Activated T-helper 1 cell treated with anti-CD3 and anti-CD28 coated beads, Interleukin-12 subunit alpha, Interleukin-12 subunit beta, Interleukin-2, Interleukin-4 antibody, amounts not matched to agents 30 ng/mL and 10 ng/mL and 1 ng/mL, durations not matched to agents 14 hours and 24 hours and 36 hours (primary cell): ENCODE data around the gene SNX11. TPM values are rescaled to one million over a fixed set of nuclear protein-coding genes. Genes with fewer than 3 reads are reported as not detected.
"Not testable (repeated sequence)": the region's sequence is repeated elsewhere in the genome, so short reads cannot be mapped to it uniquely, and the experiment has no call there.

ENCODE experiments used
- DNase-seq: peaks from one replicate; pipeline ENCODE4 v3.0.0; 2021; ENCODE audit warnings: low spot score
- H3K27ac Mint-ChIP-seq: one replicate; pipeline ENCODE4 v1.8.0; 2021; ENCODE audit warnings: mild to moderate bottlenecking, mixed read lengths
- H3K27me3 Mint-ChIP-seq: one replicate; pipeline ENCODE4 v1.8.0; 2022; ENCODE audit warnings: mild to moderate bottlenecking, moderate library complexity, mixed read lengths; ENCODE audit not compliant: insufficient read depth
- H3K36me3 Mint-ChIP-seq: one replicate; pipeline ENCODE4 v1.8.0; 2021; ENCODE audit warnings: low read depth, mixed read lengths
- H3K4me1 Mint-ChIP-seq: one replicate; pipeline ENCODE4 v1.8.0; 2021; ENCODE audit warnings: low read depth, mixed read lengths
- H3K4me3 Mint-ChIP-seq: one replicate; pipeline ENCODE4 v1.8.0; 2021; ENCODE audit warnings: mild to moderate bottlenecking, moderate library complexity, mixed read lengths
- H3K9me3 Mint-ChIP-seq: one replicate; pipeline ENCODE4 v1.8.0; 2021; ENCODE audit warnings: mixed read lengths
- intact Hi-C: fragments of 100-400 bp; cut with micrococcal nuclease; formaldehyde crosslinking; loops from one replicate; pipeline ENCODE4 v1.15.1; 2024
- total RNA-seq: library from RNA; stranded (reverse); gene quantifications from 2 replicates; pipeline ENCODE4 v1.2.3, GENCODE V29; 2022

The SNX11 gene, protein sequence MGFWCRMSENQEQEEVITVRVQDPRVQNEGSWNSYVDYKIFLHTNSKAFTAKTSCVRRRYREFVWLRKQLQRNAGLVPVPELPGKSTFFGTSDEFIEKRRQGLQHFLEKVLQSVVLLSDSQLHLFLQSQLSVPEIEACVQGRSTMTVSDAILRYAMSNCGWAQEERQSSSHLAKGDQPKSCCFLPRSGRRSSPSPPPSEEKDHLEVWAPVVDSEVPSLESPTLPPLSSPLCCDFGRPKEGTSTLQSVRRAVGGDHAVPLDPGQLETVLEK
- 31.1 and 37.1 TPM in 2 replicates for total RNA-seq

DNA sequence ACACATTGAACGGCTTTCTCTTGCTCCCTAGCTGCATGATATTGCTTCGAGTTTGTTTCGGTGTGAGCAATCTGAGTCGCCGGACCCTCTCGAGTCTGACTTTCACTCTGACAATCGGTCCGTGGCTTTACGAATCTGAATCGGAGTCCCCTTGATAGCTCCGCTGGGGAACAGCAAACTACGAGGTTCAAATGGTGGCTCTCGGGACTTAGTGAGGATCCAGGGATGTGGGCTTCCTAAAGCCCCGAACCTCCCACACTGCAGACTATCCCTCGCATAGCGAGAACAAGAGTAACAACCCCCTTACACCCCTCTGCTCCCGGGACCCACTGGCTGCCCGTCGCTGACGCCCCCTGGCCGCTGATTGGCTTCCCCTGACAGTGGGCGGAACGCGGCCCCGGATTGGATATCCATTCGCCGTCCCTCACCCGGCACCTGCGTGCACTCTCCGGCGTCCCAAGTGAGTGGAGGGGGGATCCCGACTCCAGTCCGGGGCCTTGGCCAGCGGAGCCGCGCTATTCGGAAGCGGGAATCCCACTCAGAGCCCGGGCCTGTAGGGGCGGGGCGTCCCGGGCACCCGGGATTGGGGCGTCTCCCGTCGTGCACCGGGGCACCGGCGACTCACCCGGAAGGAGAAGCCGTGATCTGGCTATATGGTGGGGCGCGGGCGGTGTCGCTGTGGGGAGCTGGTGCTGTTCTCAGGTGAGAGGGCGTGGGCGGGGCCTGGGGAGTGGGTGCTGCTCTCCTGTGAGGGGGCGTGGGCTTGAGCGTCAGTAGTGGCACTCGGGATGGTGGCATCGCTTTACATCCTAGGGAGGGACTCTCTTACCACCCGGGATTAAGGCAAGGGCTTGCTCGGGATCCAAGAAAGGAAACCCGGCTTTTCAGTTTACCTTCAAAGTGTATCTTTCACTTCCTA lies at the start of gene SNX11:
Gene SNX11 (plus strand): TSS at position 630 of the 919 bp plus-strand sequence. CDS start 4,278 bp downstream, outside the sequence.
- peak within 1 kb of the TSS; percentile 99 for H3K27ac Mint-ChIP-seq
- intact Hi-C loops = loop anchor here (1.0 to 10.0 kb wide), 6 partner anchors 27 to 347 kb away; partner anchors contain the start of genes NFE2L1, PNPO and SP2
- H3K4me3 Mint-ChIP-seq = peak within 1 kb of the TSS; percentile 100
- H3K36me3 Mint-ChIP-seq = peaks cover 25% of the 10 kb centered on the region
- DNase-seq = peak; percentile 91
- peaks cover 63% of the 10 kb centered on the region for H3K4me1 Mint-ChIP-seq
- H3K27me3 Mint-ChIP-seq = no peaks in the 10 kb centered on the region
- no peaks in the 10 kb centered on the region for H3K9me3 Mint-ChIP-seq

DNA sequence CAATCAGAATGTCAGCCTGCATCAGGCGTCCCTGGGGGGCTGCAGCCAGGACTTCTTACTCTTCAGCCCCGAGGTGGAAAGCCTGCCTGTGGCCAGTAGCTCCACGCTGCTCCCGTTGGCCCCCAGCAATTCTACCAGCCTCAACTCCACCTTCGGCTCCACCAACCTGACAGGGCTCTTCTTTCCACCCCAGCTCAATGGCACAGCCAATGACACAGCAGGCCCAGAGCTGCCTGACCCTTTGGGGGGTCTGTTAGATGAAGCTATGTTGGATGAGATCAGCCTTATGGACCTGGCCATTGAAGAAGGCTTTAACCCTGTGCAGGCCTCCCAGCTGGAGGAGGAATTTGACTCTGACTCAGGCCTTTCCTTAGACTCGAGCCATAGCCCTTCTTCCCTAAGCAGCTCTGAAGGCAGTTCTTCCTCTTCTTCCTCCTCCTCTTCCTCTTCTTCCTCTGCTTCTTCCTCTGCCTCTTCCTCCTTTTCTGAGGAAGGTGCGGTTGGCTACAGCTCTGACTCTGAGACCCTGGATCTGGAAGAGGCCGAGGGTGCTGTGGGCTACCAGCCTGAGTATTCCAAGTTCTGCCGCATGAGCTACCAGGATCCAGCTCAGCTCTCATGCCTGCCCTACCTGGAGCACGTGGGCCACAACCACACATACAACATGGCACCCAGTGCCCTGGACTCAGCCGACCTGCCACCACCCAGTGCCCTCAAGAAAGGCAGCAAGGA lies 49.0 kb upstream of the SNX11 start:
- no peaks in the 10 kb centered on the region for H3K9me3 Mint-ChIP-seq
- peak overlapping the region; percentile 52 for H3K27ac Mint-ChIP-seq
- H3K4me1 Mint-ChIP-seq = peaks cover 37% of the 10 kb centered on the region
- DNase-seq = no peak
- intact Hi-C loops = no loop called here
- no peak overlapping the region for H3K4me3 Mint-ChIP-seq
- H3K36me3 Mint-ChIP-seq = peaks cover 54% of the 10 kb centered on the region
- no peaks in the 10 kb centered on the region for H3K27me3 Mint-ChIP-seq

DNA sequence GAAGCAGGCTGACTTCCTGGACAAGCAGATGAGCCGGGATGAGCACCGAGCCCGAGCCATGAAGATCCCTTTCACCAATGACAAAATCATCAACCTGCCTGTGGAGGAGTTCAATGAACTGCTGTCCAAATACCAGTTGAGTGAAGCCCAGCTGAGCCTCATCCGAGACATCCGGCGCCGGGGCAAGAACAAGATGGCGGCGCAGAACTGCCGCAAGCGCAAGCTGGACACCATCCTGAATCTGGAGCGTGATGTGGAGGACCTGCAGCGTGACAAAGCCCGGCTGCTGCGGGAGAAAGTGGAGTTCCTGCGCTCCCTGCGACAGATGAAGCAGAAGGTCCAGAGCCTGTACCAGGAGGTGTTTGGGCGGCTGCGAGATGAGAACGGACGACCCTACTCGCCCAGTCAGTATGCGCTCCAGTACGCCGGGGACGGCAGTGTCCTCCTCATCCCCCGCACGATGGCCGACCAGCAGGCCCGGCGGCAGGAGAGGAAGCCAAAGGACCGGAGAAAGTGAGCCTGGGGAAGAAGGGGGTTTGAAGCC lies 48.4 kb upstream of the SNX11 start:
- Mint-ChIP-seq H3K9me3 (no peaks in the 10 kb centered on the region), H3K27me3 (no peaks in the 10 kb centered on the region), H3K36me3 (peaks cover 53% of the 10 kb centered on the region), H3K4me1 (peaks cover 32% of the 10 kb centered on the region), H3K4me3 (no peak overlapping the region), H3K27ac (no peak overlapping the region)
- intact Hi-C loops = no loop called here
- no peak for DNase-seq

DNA sequence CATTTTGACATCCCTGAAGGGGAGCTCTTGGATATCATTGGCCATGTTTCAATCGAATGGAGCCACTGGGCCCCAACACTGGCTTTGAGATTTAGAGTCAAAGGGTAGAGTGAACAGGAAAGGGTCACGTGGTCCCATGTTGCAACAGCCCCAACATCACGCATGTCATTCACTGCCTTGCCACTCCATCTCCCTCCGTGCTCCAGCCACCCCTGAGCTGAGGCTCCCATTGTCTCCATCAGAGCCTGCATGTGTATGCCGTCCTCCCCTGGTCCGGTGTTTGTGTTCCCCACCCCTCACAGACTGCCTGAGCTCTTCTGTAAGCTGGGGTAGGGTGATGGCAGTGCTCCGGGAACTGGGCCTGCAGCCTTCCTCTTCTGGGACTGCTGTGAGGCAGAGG lies 47.3 kb upstream of the SNX11 start:
- DNase-seq = no peak
- H3K27me3 Mint-ChIP-seq = no peaks in the 10 kb centered on the region
- H3K4me3 Mint-ChIP-seq = no peak overlapping the region
- no peaks in the 10 kb centered on the region for H3K9me3 Mint-ChIP-seq
- H3K27ac Mint-ChIP-seq = no peak overlapping the region
- peaks cover 27% of the 10 kb centered on the region for H3K4me1 Mint-ChIP-seq
- H3K36me3 Mint-ChIP-seq = peaks cover 61% of the 10 kb centered on the region
- intact Hi-C loops = no loop called here

DNA sequence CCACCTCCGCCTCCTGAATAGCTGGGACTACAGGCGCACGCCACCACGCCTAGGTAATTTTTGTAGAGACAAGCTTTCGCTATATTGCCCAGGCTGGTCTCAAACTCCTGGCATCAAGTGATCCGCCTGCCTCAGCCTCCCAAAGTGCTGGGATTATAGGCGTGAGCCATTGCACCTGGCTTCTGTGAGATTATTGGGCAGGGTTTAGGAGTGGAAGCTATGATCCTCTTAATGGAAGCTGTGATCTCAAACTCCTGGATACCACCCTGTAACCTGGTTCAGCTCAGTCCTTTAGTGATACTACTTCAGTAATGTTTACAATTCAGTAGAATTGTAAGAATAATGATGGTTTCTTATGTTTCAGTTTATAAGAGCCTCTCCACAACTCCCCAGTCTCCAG lies 45.3 kb upstream of the SNX11 start:
- peaks cover 56% of the 10 kb centered on the region for H3K36me3 Mint-ChIP-seq
- H3K4me1 Mint-ChIP-seq = peaks cover 11% of the 10 kb centered on the region
- no peak for DNase-seq
- no peaks in the 10 kb centered on the region for H3K9me3 Mint-ChIP-seq
- no peak overlapping the region for H3K27ac Mint-ChIP-seq
- intact Hi-C loops = no loop called here
- H3K4me3 Mint-ChIP-seq = no peak overlapping the region
- H3K27me3 Mint-ChIP-seq = no peaks in the 10 kb centered on the region

DNA sequence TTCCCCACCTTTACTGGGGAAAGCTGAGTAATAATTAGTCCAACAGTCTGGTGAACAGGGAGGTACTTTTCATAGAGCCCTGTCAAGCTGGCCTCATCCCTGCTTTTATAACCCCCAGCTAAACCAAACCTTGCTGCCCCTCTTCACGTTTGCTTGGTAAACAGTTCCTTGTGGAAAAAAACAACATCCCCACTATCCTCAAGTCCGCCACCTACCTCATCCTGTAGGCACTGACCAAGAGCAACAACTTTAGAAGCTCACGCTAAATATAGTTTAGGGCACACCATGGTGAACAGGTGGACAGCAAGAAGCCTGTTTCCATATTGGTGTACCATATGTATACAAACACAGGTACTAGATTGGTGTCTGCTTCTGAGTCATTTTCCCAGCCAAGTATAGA lies 42.9 kb upstream of the SNX11 start:
- Mint-ChIP-seq H3K9me3 (no peaks in the 10 kb centered on the region), H3K27me3 (no peaks in the 10 kb centered on the region), H3K27ac (peak overlapping the region; percentile 7), H3K36me3 (peaks cover 47% of the 10 kb centered on the region), H3K4me3 (no peak overlapping the region), H3K4me1 (peaks cover 2% of the 10 kb centered on the region)
- DNase-seq = no peak
- intact Hi-C loops = no loop called here

DNA sequence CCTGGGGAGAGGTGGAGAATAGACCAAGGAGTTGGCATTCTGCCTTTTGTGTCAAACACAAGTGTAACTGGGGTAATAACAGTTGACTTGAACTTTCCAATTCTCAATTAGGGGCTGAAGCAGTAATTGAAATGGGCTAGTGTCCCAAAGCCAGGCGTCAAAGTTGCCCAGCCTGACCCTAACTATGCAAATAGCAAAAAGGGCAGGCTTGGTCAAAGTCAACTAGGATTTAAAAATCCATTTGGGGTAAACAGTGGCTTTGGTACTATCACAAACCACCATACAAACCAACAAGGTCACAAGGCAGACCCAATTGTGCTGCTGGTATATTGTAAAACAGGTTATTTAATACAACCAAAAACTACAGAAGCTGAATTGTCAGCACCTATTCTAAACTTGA lies 41.4 kb upstream of the SNX11 start:
- Mint-ChIP-seq H3K27me3 (no peaks in the 10 kb centered on the region), H3K9me3 (no peaks in the 10 kb centered on the region), H3K4me3 (no peak overlapping the region), H3K27ac (peak overlapping the region; percentile 64), H3K4me1 (no peaks in the 10 kb centered on the region), H3K36me3 (peaks cover 50% of the 10 kb centered on the region)
- DNase-seq = no peak
- intact Hi-C loops = no loop called here

DNA sequence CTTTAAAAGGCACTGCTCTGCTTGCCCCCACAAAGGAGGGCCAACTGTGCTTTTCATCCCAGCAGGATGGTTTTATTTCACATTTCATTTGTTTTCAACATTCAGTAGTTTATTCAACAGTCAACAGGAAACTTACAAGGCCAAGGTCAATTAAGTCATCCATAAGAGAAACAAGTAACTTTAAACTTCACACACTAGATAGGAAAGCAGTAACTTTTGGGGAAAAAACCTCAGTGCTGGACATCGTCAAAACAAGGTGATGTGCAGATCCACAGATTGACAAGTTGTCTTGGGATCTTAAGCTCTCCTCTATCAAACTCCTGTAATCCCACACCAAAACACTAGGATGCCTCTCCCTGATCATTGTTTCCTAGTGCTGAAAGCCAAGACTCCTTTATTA lies 40.9 kb upstream of the SNX11 start:
- Mint-ChIP-seq H3K9me3 (no peaks in the 10 kb centered on the region), H3K4me1 (no peaks in the 10 kb centered on the region), H3K36me3 (peaks cover 48% of the 10 kb centered on the region), H3K27ac (peak overlapping the region; percentile 64), H3K4me3 (no peak overlapping the region), H3K27me3 (no peaks in the 10 kb centered on the region)
- intact Hi-C loops = no loop called here
- DNase-seq = no peak

DNA sequence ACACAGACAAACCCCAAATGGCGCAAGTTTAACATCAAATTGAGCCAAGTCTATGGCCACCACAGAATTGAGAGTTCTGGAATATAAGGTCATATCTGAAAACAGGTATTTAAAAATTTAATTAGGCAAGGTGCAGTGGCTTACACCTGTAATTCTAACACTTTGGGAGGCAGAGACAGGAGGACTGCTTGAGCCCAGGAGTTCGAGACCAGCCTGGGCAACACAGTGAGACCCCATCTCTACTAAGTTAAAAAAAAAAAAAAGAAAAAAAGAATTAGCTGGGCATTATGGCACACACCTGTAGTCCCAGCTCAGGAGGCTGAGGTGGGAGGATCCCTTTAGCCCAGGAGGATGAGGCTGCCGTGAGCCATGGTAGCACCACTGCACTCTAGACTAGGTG lies 40.3 kb upstream of the SNX11 start:
- no peak overlapping the region for H3K27ac Mint-ChIP-seq
- no peaks in the 10 kb centered on the region for H3K4me1 Mint-ChIP-seq
- intact Hi-C loops = no loop called here
- H3K27me3 Mint-ChIP-seq = no peaks in the 10 kb centered on the region
- peaks cover 45% of the 10 kb centered on the region for H3K36me3 Mint-ChIP-seq
- H3K9me3 Mint-ChIP-seq = no peaks in the 10 kb centered on the region
- DNase-seq = no peak
- no peak overlapping the region for H3K4me3 Mint-ChIP-seq

DNA sequence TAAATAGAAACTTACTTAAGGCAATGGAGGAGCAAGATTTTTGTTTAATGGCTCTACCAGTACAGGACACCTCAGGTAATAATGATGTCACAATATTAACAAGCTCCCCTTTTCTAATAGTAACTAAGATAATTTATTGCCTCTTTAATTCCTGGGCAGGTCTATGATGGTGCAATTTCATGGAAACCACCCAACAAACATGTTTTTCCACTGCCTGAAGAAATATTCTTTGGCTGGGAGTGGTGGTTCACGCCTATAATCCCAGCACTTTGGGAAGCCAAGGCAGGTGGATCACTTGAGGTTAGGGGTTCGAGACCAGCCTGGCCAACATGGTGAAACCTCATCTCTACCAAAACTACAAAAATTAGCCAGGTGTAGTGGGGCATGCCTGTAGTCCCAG lies 39.8 kb upstream of the SNX11 start:
- H3K27me3 Mint-ChIP-seq, H3K27ac Mint-ChIP-seq, H3K4me1 Mint-ChIP-seq, H3K9me3 Mint-ChIP-seq, H3K4me3 Mint-ChIP-seq, DNase-seq, intact Hi-C loops: not testable (repeated sequence)
- peaks cover 42% of the 10 kb centered on the region for H3K36me3 Mint-ChIP-seq

DNA sequence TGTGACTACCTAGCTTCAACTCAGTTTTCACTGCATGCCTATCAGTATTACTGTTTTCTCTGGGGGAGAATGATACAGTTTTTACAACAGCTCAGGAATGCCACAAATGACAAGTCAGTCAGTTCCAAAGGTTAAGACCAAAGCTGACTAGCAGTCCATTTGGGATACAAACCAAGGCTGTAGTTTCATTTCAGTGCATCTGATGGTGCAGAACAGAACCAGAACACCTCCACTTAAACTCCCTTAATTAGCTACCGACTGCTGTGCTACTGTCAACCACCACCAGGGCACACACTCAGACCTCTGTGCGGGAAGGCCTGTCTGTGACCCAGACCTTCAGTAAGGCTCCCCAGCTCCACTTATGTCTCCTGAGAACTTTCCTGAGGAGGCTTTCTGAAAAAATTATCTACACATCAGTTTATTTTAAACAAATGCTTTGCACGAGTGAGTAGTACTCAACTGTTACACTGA lies 39.0 kb upstream of the SNX11 start:
- H3K36me3 Mint-ChIP-seq = peaks cover 42% of the 10 kb centered on the region
- no peak for DNase-seq
- intact Hi-C loops = no loop called here
- no peaks in the 10 kb centered on the region for H3K27me3 Mint-ChIP-seq
- H3K4me3 Mint-ChIP-seq = no peak overlapping the region
- H3K4me1 Mint-ChIP-seq = no peaks in the 10 kb centered on the region
- no peaks in the 10 kb centered on the region for H3K9me3 Mint-ChIP-seq
- no peak overlapping the region for H3K27ac Mint-ChIP-seq

DNA sequence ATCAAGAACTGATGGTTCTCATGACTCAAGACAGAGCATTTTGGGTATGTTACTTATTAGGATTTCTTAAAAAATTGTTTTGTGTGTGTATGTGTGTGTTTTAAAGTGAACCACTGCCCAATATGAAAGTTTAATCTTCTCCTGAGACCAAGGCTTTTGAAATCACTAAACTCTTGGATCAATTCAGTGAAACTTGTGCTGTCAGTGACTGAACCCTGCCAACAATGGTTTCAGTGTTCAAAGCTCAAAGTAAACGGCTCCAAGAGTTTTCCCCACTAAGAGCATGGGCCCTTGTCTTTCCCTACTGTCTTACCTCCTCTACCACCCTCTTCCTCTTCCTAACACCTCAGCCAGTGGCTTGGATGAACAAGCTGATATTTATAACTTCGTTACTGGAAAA lies 37.4 kb upstream of the SNX11 start:
- H3K27ac Mint-ChIP-seq = no peak overlapping the region

More for the DNA sequence above, 37.4 kb upstream of the SNX11 start:
- H3K4me1 Mint-ChIP-seq = no peaks in the 10 kb centered on the region
- H3K4me3 Mint-ChIP-seq = no peak overlapping the region
- H3K27me3 Mint-ChIP-seq = no peaks in the 10 kb centered on the region
- no peaks in the 10 kb centered on the region for H3K9me3 Mint-ChIP-seq
- peaks cover 37% of the 10 kb centered on the region for H3K36me3 Mint-ChIP-seq
- no peak for DNase-seq
- intact Hi-C loops = no loop called here
